Vagina (tissue), 2 donors: ENCODE data around the gene FAM185A. TPM values are rescaled to one million over a fixed set of nuclear protein-coding genes. Genes with fewer than 3 reads are reported as not detected.
"Not testable (repeated sequence)": the region's sequence is repeated elsewhere in the genome, so short reads cannot be mapped to it uniquely, and the experiment has no call there.

Experiments
- DNase-seq, 2 donors: peaks; one replicate each; pipeline ENCODE4 v3.0.0-alpha.2; 2017; ENCODE audit errors: extremely low spot score in 2 of 2
- H3K27ac ChIP-seq: fragments of 200-600 bp; sonication (generic); one replicate; pipeline ENCODE4 v1.5.1; 2019
- H3K27me3 ChIP-seq: fragments of 200-600 bp; sonication (generic); one replicate; pipeline ENCODE4 v1.5.1; 2019
- H3K36me3 ChIP-seq, 2 donors: fragments of 200-600 bp; sonication (generic); one replicate each; pipeline ENCODE4 v1.5.1; 2017 to 2019
- H3K4me1 ChIP-seq: fragments of 200-600 bp; sonication (generic); one replicate; pipeline ENCODE4 v1.5.1; 2019
- H3K4me3 ChIP-seq, 2 donors: fragments of 200-600 bp; sonication (generic); 1 replicate in 1 of 2; 2 replicates in 1 of 2; pipeline ENCODE4 v1.5.1; 2016 to 2019
- H3K9me3 ChIP-seq: fragments of 200-600 bp; sonication (generic); one replicate; pipeline ENCODE4 v1.5.1; 2019
- CTCF ChIP-seq, 3 experiments: fragments of 450-650 bp in 2 of 3; fragments of 200-600 bp in 1 of 3; sonication (generic) in 1 of 3; IDR thresholded peaks; one replicate each; pipeline ENCODE4 v1.5.1; 2017 to 2019; ENCODE audit warnings: antibody characterized with exemption in 3 of 3, mild to moderate bottlenecking in 2 of 3, moderate library complexity in 2 of 3
- POLR2A ChIP-seq, 2 donors: fragments of 450-650 bp; IDR thresholded peaks; one replicate each; pipeline ENCODE4 v1.6.1; 2017; ENCODE audit warnings: antibody characterized with exemption in 2 of 2, mild to moderate bottlenecking in 2 of 2, moderate library complexity in 2 of 2
- POLR2AphosphoS5 ChIP-seq, 2 donors: sonication (generic); formaldehyde crosslinking; IDR thresholded peaks; one replicate each; pipeline ENCODE4 v1.9.0; 2017; ENCODE audit warnings: antibody characterized with exemption in 2 of 2, mild to moderate bottlenecking in 2 of 2, low read depth in 1 of 2; ENCODE audit not compliant: insufficient read depth in 1 of 2
- intact Hi-C: fragments of 100-400 bp; cut with DNase I; formaldehyde crosslinking; loops from one replicate; pipeline ENCODE4 v1.15.1; 2023
- total RNA-seq: library from RNA; depleted of rRNA; stranded (reverse); fragments of >200 nt; gene quantifications from one replicate; pipeline ENCODE4 v1.2.3, GENCODE V29; 2016

The FAM185A gene
- total RNA-seq, 1 donor from 2014 or later: 15.5 TPM

GRCh38 chr7:102794567-102794966, 45.8 kb downstream of the FAM185A start:
- H3K9me3 ChIP-seq, H3K27me3 ChIP-seq, DNase-seq, intact Hi-C loops, H3K4me3 ChIP-seq, H3K36me3 ChIP-seq, H3K27ac ChIP-seq, H3K4me1 ChIP-seq: not testable (repeated sequence)

GRCh38 chr7:102795987-102796595, 47.3 kb downstream of the FAM185A start:
- H3K36me3 ChIP-seq, intact Hi-C loops, H3K9me3 ChIP-seq: not testable (repeated sequence)

DNA sequence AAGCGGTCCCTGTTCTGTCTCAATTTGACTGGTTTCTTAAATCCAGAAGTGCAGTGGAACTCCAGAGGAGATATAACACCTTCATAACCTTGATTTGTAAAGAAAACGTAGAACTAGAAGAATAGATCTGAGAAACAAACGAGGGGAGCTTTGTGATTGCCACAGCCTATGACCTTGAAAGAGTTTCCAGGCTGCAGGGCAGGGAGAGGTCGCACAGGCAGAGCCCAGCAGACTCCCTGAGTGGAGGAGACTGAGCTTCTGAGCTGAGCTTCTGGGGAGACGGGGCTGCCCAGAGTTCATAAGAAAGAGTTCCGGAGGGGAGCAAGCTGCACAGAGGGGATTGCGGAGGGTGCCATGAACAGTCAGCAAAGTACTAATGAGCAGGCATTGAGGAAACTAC, 57.8 kb downstream of the FAM185A start:
- Histone ChIP-seq H3K9me3 (no peaks in the 10 kb centered on the region), H3K4me3 (no peak overlapping the region), H3K27ac (no peak overlapping the region), H3K4me1 (no peaks in the 10 kb centered on the region), H3K36me3 (no peaks in the 10 kb centered on the region), H3K27me3 (no peaks in the 10 kb centered on the region)
- no peak for TF ChIP-seq POLR2A (IDR thresholded peaks at IDR 0.05)
- no peak for TF ChIP-seq POLR2AphosphoS5 (IDR thresholded peaks at IDR 0.05; ENCODE audit: insufficient read depth in 1 of 2, low read depth in 1 of 2)
- TF ChIP-seq CTCF (IDR thresholded peaks at IDR 0.05): no peak
- no peak for DNase-seq
- intact Hi-C loops: no loop called here

More at GRCh38 chr7:102795987-102796595, 47.3 kb downstream of the FAM185A start:
- not testable (repeated sequence) for H3K27ac ChIP-seq, H3K4me3 ChIP-seq, DNase-seq, H3K27me3 ChIP-seq, H3K4me1 ChIP-seq

DNA sequence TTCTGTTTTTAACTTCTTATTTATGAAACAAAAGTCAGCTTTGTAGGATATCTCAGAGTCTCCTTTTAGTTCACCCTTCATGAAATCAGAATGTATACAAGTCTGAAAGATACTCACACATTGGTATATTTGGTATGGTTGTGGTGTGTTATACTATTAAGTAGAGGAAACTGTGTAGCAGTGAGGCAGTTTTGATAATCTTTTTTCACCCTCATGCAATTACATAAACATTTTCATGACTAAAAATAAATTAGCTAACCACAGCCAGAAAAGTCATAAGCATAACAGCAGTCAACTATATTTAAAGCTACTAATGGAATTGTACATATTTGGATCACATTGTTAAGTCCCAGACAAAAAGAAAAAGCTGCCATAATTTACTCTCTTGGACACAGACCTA, 62.1 kb downstream of the FAM185A start:
- TF ChIP-seq POLR2AphosphoS5 (IDR thresholded peaks at IDR 0.05; ENCODE audit: insufficient read depth in 1 of 2, low read depth in 1 of 2): no peak
- no peak for TF ChIP-seq CTCF (IDR thresholded peaks at IDR 0.05)
- TF ChIP-seq POLR2A (IDR thresholded peaks at IDR 0.05): no peak

DNA sequence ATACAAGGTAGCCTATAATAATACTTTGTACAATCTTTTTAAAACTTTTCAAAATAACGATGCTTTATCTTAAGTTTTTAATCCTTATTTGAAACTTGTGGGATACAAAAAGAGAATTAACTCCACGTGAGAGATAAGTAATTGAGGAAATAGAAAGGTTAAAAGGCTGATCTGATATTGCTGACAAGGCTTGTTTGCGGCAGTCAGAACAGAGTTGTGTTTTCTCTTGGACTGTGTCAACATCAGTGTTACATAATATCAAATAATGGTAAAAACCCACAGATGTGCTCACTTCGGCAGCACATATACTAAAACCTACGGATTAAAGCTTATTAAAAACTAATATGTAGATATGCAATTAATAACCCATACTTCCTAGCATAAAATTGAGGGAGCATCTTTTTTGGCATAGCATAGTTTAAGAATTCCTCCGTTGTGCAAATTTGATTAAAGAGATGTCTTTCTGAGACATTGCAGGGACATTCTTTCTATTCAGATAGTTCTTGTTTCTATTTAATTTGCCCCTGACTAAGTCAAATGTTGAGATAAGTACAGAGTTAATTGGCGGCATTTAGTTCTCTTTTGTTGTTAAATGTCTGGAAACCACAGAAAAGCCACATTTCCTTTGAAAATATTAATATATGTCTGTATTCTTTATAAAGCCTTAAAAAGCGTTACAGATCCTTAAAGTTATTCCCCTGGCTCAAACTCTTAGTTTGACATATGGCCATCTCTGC, 63.3 kb downstream of the FAM185A start:
- Histone ChIP-seq H3K27ac (no peak overlapping the region), H3K9me3 (no peaks in the 10 kb centered on the region), H3K27me3 (no peaks in the 10 kb centered on the region), H3K4me1 (no peaks in the 10 kb centered on the region), H3K36me3 (no peaks in the 10 kb centered on the region), H3K4me3 (no peak overlapping the region)
- TF ChIP-seq POLR2AphosphoS5 (IDR thresholded peaks at IDR 0.05; ENCODE audit: insufficient read depth in 1 of 2, low read depth in 1 of 2): no peak
- TF ChIP-seq CTCF (IDR thresholded peaks at IDR 0.05): no peak
- no peak for TF ChIP-seq POLR2A (IDR thresholded peaks at IDR 0.05)
- intact Hi-C loops: no loop called here
- no peak for DNase-seq

More for the DNA sequence above, 62.1 kb downstream of the FAM185A start:
- H3K27ac ChIP-seq: no peak overlapping the region
- no peak overlapping the region for H3K4me3 ChIP-seq
- H3K4me1 ChIP-seq: no peaks in the 10 kb centered on the region
- H3K36me3 ChIP-seq: no peaks in the 10 kb centered on the region
- no peak for DNase-seq
- H3K9me3 ChIP-seq: no peaks in the 10 kb centered on the region
- H3K27me3 ChIP-seq: no peaks in the 10 kb centered on the region
- intact Hi-C loops: no loop called here
